Testis (tissue), 2 donors: ENCODE results near the gene AGFG2.

Experiments used
- POLR2A ChIP-seq: fragments of 450-650 bp; IDR thresholded peaks from one replicate; pipeline ENCODE4 v1.6.1; 2017; ENCODE audit warnings: antibody characterized with exemption, mild to moderate bottlenecking, moderate library complexity
- TF ChIP-seq, protein P1 (sequence below), 3 experiments: fragments of 450-650 bp in 2 of 3; fragments of 200-600 bp in 1 of 3; sonication (generic) in 1 of 3; IDR thresholded peaks; one replicate each; pipeline ENCODE4 v1.5.1; 2016 to 2019; ENCODE audit warnings: antibody characterized with exemption in 3 of 3, mild to moderate bottlenecking in 2 of 3, moderate library complexity in 1 of 3

DNA sequence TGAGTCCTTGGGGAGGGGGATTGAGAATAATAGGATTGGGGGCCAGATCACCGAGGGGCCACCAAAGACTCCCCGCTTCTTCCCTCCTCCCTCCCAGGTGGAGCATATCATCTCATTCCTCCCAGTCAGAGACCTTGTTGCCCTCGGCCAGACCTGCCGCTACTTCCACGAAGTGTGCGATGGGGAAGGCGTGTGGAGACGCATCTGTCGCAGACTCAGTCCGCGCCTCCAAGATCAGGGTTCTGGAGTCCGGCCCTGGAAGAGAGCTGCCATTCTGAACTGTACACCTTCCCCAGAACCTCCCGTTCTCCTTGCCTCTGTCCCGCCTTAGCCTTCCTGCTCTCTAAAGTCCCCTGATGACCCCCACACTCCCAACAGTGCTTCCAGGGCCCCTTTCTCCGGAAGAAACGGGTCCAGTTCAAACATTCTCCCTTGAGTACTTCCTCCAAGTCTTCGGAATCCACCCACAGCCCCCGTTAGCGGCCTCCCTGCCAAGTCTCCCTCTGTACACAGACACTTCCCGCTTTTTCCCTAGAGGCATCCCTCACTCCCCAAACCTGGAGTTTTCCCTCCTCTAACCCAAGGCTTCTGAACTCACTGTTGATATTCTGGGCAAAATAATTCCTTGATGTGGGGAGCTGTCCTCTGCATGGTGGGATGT lies 51.2 kb downstream of the AGFG2 start:
- TF ChIP-seq, protein P1, sequence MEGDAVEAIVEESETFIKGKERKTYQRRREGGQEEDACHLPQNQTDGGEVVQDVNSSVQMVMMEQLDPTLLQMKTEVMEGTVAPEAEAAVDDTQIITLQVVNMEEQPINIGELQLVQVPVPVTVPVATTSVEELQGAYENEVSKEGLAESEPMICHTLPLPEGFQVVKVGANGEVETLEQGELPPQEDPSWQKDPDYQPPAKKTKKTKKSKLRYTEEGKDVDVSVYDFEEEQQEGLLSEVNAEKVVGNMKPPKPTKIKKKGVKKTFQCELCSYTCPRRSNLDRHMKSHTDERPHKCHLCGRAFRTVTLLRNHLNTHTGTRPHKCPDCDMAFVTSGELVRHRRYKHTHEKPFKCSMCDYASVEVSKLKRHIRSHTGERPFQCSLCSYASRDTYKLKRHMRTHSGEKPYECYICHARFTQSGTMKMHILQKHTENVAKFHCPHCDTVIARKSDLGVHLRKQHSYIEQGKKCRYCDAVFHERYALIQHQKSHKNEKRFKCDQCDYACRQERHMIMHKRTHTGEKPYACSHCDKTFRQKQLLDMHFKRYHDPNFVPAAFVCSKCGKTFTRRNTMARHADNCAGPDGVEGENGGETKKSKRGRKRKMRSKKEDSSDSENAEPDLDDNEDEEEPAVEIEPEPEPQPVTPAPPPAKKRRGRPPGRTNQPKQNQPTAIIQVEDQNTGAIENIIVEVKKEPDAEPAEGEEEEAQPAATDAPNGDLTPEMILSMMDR (IDR thresholded peaks at IDR 0.05), result no peak
- TF ChIP-seq POLR2A, result no peak
